CD4-positive, alpha-beta T cell treated with Interleukin-15 for 1 hour (primary cell): ENCODE data around the gene LAMTOR5.
"Not testable (repeated sequence)": the region's sequence is repeated elsewhere in the genome, so short reads cannot be mapped to it uniquely, and the experiment has no call there.

Experiments
- DNase-seq: peaks from one replicate; pipeline ENCODE4 v3.0.0-alpha.2; 2020

LAMTOR5 gene

DNA sequence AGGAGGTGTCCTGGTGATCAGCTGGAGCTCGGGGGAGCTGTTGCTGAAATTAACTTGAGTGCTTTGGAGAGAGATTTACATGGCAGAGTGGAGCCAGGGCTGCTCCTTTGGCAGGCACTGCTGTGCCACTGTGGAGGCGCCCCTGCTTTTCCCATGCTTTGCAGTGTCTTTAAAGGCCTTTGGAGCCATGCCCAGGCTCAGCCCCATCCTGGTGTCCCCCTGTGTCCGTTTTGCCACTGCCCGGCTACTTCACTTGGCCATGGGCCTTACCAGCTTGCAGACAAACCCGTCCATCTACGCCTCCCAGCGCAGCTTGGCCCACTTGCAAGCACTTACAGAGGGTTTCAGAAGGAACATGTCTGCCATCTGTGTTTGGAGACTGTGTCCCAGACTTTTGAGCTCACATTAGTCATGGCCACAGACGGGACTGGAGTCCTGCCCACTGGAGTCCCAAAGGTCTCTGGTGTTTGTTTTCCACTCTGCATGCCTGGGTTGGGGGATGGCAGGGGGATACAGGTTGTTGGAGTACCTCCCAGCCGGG, 18.2 kb upstream of the LAMTOR5 start:
- DNase-seq, result no peak

DNA sequence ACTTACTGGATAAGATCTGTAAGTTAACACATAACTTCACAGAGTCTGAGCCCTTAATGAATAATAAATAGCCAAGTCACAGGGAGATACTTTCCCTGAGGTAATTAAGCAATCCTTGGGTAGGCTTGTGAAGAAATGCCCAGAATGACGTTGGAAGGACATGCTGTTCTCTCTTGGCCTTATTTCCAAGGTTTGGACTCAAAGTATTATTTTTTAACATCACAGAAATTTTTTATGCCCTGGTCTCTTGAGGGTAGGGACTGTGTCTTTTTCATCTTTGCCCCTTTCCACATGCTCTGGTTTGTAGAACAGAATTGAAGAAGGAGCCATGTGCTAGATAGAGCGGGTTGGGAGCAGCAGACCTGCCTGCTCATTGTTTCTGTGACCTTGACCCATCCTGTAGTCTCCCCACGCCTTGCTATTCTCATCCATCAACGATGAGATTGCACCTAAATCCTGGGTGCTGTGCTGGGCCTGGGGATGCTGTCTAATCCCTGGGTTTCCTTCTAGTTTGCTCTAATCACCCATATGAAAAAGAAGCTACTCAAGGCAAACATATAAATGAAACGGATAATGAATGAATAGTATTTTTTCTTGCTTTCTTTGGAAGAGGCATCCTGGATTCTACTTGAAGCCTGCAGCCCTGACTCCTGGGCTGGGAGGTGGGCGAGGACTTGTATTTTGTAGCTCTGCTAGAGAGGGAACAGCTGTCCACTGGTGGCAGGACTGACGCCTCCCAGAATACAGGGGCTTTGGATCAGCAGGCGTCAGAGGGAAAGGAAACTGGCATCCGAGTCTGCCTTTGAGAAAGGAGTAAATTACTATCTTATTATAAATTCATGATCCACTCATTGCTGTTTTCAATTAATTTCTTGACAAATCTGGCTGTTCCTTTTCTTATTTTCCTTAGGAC, 17.5 kb upstream of the LAMTOR5 start:
- DNase-seq, result no peak

DNA sequence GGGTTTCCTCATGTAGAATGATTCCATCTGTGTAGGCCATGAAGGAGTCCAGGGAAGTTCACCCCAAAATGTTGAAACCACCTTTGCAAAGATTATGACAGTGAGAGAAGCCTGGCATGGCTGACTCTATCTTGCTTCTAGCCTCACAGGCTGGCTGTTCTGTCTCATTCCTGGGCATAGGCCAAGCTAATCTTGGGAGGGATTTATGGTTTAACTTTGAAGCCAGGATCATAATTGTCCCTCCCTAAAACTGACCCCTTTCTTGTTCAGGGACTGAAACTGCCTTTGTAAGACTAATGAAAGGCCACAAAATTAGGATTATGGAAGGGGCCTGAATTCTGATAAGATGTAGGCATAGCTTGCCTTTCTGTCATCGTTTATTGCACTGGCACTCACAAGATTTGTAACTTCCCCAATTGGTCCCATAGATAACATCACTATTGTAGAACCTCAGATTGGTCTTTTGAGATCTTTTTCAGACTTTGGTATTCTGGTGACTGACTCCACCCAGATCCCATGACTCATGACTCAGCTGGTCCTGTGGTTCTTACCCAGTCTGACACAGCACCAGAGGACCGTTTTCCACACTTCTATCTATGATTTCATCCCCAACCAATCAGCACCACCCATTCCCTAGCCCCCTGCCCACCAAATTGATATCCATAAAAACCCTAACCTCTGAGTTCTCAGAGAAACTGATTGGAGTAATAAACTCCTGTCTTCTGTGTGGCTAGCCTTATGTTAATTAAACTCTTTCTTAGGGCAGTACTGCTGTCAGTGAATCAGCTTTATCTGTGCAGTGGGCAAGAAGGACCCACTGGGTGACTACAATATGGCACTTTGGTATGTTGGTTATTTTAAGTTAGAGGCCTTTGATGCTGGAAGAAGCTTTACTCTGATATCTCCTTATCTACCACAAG, 13.6 kb upstream of the LAMTOR5 start:
- DNase-seq, result peak; percentile 40

DNA sequence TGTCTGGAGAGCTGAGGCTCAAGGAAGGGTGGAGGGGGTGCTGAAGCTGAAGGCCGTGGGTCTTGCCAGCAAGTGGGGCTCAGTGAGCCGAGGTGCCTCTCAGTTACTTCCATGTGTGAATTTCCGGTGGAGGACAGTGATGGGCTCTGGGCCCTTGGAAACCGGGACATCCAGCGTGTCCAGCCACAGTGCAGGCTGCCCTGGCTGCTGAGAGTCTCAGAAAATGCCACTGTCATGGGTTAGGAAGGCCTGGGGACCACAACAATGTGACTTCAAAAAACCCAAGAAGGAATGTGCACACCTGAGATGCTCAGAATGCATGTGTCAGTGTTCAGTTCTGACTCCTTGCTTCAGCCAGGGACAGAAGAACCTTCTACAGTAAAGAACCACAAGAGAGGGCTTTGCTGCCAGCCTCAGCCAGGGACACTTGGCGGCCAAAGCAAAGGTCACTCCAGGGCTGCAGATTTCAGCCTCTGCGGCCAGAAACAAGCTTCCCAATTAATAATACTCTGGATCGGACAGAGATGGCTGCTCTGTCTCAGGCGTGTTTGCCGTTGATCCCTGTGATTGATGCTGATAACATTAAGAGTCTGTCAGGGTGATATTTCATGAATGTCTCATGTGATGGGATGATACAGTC, 12.6 kb upstream of the LAMTOR5 start:
- no peak for DNase-seq

DNA sequence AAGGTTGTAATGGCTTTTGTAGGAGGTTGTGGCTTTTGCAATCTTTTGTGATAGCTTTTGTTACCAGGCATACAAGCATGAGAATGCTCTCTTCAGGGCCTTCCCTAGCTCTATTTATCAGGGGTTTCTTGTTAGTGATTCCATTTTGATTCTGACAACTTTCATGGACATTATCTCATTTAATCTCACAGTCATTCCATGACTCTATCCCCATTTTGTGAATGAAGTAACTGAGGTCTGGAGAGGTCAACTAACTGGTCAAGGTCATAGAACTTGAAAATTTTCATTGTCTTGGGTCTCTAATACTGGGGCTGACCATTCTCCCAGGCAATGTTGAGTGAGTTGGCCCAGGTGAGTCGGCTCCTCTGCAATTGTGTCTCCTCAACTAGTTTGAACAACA, 11.2 kb upstream of the LAMTOR5 start:
- no peak for DNase-seq

DNA sequence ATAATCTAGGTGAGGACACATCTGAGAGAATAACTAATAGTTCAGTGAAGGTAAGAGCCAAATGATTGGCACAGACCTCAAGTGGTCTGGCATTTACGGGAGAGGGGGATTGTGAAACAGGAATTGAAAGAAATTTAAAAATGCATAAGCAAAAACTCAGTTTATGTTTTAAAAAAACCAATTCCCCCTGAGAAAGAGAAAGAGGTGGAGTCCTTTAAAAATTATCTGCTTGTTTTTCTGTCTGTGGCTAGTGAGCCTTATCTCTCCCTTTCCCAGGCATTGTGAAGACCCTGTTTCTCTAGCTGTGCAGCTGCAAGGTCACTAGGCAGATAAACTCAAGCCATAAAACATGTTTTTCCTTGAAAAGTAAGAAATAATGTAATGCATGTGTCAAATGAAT, 5.6 kb upstream of the LAMTOR5 start:
- not testable (repeated sequence) for DNase-seq

DNA sequence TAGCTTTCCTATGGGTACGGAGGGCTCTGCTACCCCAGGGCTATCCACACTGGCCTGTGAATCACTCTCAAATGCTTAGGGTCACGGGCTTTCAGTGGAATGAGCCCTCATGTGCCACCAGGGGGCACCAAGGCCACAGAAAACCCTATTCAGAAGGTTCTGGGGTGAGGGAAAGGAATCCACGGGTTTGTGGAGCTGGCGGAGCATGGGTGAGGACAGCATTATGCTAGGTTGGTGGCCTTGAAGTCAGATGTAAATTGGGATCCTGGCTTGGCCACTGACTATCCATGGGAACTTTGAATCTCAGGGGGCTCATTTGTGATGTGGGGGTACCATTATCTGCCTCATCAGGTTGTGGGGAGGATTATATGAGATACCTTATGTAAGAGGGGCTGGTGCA, 5.1 kb upstream of the LAMTOR5 start:
- DNase-seq, result peak; percentile 69

DNA sequence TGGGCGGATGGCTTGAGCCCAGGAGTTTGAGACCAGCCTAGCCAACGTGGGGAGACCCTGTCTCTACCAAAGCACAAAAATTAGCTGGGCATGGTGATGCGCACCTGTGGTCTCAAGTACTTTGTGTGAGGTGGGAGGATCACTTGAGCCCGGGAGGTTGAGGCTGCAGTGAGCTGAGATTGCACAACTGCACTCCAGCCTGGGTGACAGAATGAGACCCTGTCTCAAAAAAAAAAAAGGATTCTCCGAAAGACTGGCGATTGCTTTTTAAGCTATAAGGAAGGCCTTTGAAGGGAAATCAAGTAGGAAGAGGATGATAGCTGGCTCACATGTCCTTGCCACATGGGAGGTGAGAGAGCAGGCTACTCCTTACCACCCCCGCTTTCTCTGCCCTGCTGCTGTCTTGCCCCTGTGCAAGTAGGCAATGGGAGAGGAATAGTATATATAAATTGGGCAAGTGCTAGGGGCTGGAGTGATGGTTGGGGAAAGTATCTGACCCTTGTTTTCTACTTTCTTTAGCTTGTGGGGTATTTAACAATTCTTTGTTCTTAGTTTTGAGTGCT, 3.8 kb upstream of the LAMTOR5 start:
- DNase-seq, result no peak

DNA sequence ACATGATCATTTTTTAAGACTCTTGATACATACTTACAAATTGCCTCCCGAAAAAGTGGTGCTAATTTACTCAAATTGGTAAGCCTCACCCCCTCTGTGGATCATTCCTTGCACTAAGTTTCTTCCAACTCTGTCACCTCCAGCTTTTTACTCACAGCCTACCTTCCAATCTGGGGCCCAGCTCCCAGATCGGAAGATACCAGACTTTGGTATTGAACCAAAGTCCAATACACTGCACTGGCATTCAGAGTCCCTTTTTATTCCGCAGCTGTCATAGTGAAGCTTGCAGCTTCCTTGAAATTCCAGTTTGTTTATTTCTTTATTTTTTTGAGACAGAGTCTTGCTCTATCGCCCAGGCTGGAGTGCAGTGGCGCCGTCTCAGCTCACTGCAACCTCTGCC, 1.8 kb upstream of the LAMTOR5 start:
- DNase-seq, result no peak

DNA sequence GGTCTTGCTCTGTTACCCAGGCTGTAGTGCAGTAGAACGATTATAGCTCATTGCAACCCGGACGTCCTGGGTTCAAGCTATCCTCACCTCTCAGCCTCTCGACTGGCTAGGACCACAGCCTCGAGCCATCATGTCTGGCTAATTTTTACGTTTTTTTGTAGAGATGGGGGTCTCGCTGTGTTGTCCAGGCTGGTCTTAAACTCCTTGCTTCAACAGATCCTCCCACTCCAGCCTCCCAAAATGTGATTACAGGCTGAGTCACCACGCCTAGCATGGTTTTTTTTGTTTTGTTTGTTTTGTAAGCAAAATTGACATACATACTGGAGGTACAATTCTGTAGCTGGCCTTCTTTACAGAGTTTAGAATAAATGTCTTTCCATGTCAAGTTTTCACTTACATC, 994 bp upstream of the LAMTOR5 start:
- no peak for DNase-seq

DNA sequence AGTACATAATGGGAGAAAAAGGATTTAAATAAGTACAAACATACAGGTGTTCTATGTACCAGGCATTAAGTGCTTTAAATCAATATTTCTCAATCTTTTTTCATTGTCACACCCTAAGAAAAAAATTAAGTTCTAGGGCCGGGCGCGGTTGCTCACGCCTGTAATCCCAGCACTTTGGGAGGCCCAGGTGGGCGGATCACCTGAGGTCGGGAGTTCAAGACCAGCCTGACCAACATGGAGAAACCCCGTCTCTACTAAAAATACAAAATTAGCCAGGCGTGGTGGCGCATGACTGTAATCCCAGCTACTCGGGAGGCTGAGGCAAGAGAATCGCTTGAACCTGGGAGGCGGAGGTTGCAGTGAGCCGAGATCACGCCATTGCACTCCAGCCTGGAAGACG, 1.1 kb downstream of the LAMTOR5 start:
- not testable (repeated sequence) for DNase-seq

DNA sequence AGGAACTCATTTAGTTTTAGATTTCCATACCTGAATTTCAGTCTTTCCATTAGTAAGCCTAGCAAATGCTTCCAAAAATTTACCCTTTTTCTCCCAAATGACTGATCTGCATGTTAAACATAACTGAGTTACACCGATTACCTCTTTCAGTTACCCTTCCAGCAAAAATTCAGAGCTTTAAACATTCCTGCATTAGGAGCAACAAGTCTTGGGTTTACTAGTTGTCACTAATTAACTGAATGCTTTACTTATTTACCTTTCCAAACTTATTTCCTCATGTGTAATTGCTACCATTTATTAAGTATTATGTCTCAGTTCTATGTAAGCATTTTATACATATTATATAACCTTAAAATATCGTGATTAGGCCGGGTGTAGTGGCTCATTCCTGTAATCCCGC, 3.1 kb downstream of the LAMTOR5 start:
- DNase-seq, result no peak

DNA sequence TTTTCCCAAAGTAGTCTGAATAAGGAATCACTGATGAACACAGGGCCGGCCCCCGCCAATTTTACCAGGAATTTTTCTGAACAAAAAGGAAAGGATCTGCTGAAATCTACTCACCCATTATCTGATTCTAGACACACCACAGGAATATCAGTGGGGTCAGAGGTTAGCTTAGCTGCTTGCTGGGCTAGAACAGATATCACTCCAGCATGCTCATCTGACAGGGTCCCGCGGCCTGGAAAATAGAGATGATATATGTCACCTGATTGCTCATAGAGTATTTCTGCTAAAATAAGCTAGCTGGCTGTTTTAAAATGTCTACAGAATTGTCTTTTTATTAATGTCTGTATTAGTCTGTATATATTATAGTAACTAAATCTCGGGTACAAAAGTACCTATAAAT, 3.7 kb downstream of the LAMTOR5 start:
- DNase-seq, result no peak

DNA sequence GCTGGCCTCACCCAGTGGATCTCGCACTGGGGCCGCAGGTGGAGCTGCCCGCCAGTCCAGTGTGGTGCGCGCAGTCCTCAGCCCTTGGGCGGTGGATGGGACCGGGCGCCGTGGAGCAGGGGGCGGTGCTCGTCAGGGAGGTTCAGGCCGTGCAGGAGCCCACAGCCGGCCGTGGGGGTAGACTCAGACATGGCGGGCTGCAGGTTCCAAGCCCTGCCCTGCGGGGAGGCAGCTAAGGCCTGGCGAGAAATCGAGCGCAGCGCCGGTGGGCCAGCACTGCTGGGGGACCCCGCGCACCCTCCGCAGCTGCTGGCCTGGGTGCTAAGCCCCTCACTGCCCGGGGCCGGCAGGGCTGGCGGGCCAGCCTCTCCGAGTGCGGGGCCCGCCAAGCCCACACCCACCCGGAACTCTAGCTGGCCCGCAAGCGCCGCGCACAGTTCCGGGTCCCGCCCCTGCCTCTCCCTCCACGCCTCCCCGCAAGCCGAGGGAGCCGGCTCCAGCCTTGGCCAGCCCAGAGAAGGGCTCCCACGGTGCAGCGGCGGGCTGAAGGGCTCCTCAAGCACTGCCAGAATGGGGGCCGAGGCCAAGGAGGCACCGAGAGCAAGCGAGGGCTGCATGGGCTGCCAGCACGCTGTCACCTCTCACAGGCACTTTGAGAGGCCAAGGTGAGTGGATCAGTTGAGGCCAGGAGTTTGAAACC, 11.1 kb downstream of the LAMTOR5 start:
- DNase-seq, result not testable (repeated sequence)

DNA sequence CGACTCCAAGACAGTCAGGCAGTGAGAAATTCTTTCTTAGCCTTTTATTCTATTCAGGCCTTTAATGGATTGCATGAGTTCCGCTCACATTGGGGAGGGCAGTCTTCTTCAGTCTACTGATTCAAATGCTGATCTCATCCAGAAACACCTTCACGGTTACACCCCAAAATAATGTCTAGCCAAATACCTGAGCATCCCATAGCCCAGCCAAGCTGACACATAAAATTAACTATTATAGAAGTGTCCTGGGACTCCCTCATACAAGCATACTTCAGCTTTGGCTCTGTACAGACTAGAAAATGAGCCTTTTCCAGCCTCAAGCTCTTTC, 13.0 kb downstream of the LAMTOR5 start:
- DNase-seq, result no peak

DNA sequence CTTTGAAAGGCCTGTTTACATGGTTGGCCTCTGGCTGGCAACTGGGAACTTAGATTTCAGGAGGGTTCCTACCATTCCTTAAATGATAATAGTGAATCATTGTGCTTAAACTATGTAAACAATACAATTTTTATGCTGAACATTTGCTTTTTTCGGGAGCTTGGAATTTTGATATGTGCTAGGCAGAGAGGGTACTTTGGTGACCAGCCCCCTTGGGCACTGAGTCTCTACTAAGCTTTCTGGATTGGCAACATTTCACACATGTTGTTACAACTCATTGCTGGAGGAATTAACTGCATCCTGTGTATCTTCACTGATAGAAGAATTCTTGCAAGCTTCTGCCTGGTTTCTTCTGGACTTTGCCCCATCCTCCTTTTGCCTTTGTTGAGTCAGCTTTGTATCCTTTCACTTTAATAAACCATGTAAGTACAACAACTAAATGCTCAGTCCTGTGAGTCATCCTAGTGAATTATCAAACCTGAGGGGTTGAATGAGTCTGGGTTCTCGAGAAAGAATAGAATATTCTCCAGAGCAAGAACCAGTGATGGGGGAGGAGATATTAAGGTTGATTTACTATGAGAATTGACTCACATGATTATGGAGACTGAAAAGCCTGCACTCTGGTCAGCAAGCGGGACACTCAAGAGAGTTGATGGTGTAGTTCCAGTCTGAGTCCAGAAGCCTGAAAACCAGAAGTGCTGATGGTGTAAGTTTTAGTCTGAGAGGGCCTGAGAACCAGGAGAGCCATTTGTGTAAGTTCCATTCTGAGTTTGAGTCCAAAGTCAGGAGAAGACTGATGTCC, 13.6 kb downstream of the LAMTOR5 start:
- no peak for DNase-seq

DNA sequence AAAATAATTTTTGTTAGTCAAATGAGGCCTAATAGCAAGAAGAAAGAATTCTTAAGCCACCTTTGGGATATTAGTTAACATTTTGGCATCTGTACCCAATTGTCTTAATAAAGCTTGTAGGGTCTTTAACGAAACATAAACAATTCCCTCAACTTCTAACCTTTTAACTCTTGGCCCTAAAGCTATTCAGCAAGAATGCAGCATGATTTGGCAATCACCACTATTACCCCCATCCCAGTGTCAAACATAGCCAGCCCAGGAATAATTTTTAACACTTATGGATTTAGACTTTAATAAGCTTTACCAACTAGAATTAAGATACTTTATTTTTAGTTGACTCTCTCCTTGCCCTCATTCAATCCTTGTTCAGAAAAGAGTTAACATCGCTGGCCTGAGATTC, 14.2 kb downstream of the LAMTOR5 start:
- no peak for DNase-seq

DNA sequence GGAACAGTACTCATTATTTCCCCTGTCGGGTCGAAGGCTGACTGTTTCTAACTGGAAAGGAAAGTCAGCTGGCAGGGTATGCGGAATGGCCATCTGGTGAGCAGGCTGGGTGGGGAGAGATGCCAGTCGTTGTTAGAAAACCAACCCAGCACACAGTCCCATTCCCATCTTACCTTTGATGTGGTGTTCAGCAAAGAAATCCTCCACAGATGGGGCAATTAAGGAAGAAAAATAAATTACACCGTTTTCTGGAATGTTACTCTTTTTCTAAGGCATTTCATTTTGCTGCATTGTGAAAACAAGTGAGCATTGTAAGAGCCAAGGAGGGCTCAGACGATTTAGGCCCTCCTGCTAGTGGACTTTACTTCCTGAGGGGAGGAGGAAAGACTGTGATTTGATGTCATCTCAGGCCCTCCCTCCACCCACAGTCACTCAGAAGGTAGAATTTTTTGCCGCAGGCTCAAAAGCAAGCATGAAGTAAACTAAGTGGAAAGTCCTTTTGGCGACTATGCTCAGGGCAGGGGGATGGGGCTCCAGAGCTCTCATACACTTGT, 16.7 kb downstream of the LAMTOR5 start, which contains the start of gene SLC16A4:
TSS of gene SLC16A4 (minus strand) at position 335 of the 554 bp plus-strand sequence. CDS start 1,703 bp downstream, outside the sequence.
- DNase-seq, result no peak

DNA sequence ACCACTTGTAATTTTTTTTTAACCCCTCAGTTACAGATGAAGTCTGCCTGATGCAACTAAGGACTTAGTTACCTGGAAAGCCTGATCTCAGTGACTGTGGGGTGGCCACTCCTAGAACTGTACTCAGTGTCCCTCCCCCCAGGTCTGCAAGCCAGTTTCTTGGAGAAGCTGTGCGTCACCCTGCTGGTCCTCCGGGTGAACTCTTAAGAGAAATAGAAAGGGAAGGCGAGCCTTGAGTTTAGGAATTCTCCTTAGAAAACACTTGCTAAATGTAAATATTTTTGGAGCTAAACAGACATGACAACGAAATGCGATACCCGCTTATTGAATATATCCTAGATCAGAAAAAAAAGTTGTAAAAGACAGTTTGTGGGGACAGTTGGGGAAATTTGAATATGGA, 17.4 kb downstream of the LAMTOR5 start:
- no peak for DNase-seq

DNA sequence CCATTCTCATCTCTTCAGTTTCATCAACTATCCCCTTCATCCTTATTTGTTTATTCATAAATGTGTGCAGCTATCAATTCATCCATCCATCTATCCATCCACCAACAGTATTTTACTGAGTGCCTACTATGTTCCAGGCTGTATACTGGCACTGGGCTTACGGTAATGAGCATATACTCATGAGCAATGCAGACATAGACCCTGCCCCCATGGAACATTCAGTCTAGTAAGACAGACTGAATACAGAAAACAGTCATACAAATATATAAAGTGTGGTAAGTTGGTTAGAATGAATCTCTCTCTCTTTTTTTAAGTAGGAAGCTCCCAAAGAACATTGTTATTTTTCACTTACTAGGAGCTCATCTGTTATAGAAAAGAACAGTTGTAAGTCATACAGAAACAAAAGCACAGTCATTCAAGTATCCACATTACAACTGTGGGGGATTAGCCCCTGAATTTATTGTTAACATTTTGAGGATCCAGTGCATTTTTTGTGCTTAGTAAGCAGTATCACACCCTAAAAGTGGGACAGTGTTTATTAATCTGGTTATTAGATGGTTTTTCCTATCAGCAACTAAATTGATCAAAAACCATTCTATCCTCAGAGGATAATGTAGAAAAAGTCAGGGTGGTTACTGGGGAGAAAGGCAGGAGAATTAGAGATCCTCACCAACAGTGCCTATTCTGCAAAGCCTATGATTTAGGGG, 20.3 kb downstream of the LAMTOR5 start:
- no peak for DNase-seq
